HG03280 (cell line): ENCODE measurements around the gene ELMO1.

Experiments
- ATAC-seq: cut with Tn5 transposase; IDR thresholded peaks from one replicate; pipeline ENCODE4 v1.9.1; 2021; ENCODE audit warnings: mild to moderate bottlenecking, moderate library complexity; ENCODE audit not compliant: unreplicated experiment

The ELMO1 gene

DNA sequence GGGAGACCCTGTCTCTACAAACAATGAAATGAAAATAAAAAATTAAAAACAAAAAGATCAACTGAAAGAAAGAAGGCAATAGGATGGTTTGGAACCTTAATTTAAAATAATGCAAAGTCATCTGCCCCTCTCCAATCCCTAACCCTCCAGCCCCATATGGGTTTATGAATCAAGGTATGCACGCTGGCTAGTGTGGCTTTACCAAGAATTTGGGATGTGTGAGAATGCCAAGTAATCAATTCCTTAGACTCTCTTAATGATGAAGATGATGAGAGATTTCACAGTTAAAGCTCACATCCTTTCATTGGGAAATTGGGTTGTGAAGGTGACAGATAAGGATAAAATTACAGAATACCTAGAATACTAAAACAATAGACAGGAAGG is 577.3 kb downstream of the ELMO1 start:
- ATAC-seq: no peak

DNA sequence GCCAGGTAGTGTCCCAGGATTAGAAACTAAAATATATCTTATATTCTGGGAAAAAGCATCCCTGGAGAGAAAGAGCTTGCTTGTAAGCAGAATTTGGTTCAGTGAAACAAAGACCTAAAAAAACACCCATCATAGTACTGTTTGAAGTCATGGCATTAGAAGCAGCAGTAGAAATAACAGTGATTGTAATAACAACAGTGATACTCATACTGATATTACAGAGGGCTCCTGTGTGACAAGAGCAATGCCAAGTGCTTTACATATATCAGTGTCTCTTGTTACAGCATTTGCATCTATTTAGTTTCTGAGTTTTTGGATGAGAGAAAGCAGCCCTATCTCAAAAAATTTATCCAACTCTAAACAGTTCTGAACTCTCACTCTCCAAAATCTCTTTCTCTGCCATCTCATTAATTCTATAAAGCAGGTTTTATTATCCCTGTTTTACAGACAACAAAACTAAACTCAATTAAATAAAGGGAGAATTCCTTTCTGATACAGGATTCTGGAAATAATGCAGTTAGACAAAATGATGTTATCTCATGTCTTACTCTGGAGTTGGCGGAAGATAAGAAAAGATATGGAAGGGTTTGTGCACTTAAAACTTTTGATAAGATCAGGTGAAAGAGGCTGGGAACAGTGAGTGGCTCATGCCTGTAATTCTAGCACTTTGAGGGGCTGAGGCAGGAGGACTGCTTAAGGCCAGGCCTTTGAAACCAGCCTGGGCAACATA is 577.9 kb downstream of the ELMO1 start:
- ATAC-seq: no peak

DNA sequence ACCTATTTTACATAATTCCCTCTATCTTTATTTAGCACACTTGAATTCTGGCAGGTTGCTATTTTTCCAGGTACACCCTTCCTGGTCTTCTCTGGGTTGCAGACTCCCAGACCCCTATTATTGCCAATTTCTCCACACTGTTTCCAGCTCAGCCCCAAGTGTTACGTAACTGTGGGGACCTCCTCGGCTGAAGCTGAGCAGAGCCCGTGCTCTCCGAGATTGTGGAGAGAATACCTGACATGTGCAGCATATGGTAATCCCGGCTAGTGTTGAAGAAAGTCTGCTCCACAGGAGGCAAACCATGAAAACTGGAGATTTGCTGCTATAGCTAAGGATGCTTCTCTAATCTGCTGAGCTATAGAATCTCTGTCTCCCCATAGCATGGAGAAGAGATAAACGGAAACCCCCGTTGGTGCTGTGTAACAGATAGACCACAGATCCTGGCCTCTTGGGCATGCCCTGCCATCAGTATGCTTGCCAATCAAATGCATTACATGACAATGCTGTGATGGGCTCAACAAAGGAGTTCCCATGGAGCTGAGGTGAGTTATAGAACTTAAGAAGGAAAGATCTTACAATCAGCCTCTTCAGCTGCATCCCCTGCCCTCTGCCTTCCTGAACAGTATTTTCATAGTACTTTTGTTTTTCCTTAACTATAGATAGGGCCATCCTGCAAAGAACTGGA is 579.8 kb downstream of the ELMO1 start:
- no peak for ATAC-seq

DNA sequence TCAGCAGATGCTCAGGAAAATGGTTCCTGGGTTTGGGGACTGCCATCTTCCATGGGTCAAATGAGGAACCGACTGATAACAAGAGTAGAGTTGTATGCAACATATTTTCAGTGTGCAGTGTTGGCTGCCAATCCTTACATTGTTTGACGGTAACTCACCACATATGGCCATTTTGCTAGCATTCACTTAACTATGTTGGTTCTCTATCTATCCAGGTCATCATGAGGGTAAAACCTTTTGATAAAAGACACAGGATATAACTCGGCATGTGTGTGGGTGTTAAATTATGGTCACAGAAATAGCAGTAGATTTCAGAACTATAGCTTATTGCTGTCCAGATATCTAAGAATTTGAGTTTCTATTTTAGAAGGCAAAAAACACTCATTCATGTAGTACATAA is 583.6 kb downstream of the ELMO1 start:
- no peak for ATAC-seq

DNA sequence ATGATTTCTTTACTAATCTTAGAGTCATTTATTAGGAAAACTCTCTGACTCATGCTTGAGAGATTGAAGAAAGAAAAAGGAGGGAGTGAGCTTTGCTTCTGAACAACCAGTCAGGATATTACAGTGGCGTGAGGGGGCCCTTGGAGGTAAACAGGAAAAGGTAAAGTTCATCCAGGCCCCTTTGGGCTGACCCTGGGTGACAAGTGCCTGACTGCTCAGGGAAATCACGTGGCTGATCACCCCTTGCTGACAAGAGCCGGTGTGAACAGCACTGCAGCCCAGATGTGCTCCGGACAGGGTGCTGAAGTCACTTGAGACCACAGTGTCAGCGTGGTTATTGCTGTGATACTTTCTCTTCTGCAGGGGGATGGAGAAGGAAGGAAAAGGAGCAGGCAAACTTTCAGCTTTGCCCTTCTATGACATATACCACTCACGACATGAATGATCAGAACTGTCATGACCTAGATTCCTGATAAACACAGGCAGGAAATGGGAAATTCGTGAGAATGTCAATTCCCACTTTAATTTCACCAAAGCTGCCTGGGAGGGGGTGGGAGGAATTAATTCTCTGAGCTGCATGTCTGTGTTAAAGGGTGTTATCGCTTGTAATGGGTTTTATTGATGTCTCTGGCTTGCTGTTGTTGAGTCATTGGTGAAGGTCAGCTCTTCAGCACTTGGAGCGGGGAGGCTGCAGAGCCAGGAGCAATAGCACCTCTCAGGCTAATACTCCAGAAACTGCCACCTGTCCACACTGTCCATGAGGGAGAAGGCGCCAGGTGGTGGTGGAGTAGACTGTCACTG is 584.6 kb downstream of the ELMO1 start:
- ATAC-seq: no peak

DNA sequence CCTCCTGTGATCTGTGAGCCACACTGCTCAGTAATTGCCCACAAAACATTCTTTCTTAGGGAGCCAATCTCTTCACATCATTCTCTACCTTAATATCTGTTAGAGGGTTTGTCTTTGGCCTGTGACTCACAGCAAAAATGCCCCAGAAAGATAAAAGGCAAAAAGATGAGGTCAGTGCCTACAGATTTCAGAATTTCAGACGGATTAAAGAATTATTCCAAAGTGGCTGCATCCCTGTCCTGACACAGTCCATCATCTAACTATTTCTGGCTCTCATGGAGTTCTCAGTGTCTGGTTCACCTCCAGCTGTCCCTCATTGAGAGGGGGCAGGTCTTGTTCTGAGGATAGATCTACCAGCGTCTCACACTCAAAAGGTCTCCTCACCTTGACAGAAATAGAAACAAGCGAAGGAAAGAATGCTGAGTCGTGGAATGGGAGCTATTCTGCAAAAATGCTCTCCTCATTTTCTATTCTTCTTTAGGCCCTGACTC is 585.8 kb downstream of the ELMO1 start:
- ATAC-seq: no peak

DNA sequence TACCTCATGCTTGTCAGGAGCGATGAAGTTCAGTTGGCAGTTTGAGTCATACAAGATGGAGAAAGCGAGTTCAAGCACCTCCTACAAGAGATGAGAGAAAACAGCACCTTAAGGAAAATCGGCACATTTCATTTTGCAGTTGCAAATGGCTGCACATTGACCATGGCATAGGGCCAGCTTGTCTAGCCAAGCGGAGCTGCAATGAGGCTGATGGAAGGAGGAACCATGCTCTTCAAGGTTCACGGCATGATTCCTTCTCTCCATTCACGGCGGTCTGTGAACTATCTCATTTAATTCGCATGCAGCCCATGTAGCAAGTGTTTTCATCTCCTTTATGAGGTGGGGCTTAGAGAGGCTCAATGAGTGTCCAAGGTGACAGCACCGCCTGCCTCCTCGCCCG is 587.0 kb downstream of the ELMO1 start:
- no peak for ATAC-seq

DNA sequence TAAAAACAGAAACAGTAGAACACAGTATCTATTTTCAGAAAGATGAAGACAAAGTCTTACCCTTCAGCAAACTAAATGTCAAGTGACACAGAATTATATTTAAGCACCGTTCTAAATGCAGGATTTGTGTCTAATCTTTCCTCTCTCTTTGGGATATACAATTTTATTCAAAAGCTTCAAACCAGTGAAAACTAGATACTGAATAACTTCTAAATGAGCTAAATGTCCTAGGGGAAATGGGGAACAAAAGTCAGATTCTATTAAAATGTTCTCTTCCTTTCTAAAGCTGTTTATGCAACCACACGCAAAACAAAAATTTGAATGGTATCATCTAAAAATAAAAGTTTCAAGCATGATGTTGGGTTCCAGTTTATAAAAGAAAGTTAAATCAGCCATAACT is 588.0 kb downstream of the ELMO1 start:
- no peak for ATAC-seq

DNA sequence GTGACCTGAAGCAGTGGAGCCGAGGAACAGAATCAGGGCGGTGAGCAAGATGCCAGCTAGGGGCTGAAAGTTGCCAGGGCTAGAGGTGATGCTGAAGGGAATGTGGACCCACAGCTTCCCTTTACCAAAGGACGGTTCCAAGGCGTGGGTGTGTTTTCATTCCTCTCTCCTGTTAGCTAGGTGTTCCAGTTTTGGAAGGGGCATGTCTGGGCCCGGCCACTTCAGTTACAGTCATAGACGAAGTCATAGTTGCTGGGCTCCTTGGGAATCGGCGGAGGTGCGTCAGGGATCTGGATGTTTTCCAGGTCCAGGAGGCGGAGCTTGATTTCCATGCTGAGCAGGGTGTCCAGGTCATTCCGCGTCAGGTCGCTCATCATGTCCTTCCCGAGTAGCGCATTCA is 593.3 kb downstream of the ELMO1 start:
- ATAC-seq: no peak

DNA sequence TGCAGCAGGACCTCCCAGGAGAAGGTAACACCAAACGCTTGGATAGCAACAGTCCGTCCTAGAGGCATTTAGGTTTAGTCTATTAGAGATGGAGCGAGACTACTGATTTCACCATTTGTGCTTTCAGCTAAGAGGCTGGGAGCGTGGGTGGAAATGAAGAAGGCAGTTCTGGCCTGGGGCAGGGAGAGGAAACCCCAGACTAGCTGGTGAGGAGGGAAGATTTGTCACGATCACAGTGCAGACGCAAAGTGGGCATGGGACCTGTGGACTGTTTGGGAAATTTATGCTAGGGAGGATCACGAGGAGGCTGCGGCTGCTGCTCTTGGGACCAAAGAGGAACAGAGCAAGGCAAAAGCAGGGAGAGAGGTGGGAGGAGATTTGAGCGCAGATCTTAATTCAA is 594.0 kb downstream of the ELMO1 start:
- no peak for ATAC-seq

DNA sequence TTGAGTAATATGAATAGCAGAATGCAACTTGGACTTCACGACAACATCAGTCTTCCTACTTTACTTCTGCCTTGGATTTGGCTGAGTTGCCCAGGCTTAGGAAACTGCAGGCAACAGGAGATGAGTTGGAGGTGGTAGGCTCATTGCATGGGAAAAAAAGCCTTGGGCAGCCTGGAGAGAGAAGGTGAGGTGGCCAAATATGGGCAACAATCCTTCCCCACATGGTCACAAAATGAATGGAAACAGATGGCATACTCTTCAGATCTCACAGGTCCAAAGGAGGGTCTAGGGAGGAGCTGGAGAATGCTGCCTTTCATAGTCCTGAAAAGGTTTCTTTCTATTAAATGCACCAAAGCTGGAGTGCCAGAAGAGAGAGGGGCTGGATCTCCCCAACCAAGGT is 595.7 kb downstream of the ELMO1 start:
- ATAC-seq: no peak

DNA sequence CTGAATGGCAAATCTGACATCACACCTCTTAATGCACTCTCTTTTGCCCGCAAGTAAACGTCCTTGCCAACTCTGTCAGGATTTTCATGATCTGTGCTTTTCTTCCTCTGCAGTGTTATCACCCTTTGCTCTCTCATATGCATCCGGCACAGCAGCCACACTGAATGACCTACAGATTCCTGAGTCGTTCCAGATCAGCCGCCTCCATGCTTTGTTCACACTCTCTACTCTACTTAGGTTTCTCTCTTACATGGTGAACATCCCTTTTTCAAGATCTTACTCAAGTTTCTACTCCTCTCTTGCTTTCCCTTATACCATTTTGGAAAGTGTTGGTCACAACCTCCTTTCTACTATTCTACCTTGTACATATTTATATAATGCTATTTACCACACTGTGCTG is 596.6 kb downstream of the ELMO1 start:
- no peak for ATAC-seq

DNA sequence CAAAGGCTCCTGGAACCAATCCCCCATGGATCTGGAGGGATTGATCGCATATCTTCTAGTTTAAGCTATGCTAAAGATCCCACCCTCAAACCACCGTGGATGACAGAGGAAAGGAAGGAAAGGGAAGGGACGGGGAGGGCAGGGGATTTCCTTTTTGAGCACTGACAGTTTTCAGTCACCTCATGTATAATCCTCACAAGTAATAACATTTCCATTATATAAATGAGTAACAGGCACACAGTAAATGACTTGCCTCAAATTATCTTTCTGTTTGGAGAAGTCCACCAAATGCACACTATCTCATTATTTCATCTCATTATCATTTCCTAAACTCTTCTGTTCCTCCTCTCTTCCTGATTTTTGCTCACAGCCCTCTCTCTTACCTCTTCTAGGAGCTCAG is 597.3 kb downstream of the ELMO1 start:
- no peak for ATAC-seq

DNA sequence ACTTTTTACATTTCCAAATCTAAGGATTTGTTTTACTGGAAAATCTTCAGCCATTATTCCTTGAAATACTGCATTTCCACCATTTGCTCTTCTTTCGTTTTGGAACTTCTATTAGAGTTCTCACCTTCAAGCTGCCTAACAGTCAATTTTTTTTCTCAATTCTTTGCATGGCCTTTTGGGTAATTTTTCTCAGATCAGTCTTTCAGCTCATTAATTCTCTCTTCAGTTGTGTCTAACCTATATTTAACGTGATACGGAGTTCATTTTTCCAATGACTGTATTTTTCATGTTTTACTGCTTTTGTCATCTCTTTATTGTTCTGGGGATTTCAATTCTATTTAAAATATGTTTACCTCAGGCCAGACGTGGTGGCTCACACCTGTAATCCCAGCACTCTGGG is 600.7 kb downstream of the ELMO1 start:
- no peak for ATAC-seq

DNA sequence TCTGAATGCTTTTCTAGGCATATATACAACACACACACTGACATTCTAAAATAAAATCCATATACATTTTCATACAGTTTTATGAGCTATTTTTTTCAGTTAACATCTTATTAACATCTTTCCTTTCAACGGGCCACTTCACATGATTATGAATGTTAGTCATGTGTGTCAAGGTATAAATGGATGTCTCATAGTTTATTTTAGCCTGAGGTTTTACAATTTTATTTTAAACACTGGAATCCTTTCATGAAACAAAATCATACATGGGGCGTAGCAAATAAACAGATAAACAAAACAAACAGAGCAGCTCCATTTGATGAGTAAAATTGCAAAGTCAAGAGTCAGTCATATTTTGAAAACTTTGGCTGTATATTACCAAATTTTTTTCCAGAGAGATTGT is 604.3 kb downstream of the ELMO1 start:
- no peak for ATAC-seq

DNA sequence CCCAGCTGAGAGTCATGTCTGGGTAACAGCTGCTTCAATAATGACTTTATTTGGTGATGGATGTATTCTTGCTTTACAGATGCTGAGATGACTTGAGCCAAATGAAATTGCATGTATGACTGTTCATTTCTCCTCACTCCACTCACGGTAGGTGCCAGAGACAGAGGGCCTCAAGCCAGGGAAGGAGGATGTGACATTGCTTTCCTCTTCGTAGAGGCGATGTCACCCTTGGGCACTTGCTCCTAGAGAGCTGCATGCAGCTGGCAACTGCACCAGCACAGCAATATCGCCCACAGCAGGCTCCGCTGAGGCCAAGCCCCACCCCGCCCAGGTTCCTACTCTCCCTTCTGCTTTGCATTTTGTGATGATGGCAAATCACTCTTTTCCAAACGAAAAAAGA is 607.8 kb downstream of the ELMO1 start:
- ATAC-seq: no peak

DNA sequence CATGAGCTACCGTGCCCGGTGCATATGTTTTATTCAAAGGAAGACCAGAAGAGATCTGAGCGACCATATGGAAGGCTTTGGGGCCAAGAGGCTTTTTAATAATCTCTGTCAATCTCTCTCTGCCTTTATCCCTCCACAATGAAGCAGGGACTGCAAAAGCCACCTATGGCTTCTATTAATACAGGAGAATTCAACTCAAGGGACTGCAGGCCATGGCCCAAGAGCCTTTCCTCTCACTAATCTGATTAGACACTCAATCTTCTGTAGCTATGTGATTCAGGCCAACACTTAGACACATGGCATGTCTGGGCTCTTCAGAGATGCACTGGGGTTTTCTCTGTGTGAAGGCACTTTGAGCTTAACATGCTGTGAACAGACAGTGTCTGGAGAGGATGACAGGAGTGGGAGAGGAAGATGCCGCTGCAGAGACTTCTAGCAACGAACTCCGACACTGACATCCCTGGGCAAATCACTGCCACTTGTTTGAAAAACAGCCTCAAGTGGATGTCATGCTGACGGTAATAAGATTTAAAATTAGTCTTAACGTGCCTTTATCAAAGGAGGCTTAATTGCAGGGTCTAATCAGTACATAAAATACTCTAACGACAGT is 609.9 kb downstream of the ELMO1 start:
- ATAC-seq: no peak

DNA sequence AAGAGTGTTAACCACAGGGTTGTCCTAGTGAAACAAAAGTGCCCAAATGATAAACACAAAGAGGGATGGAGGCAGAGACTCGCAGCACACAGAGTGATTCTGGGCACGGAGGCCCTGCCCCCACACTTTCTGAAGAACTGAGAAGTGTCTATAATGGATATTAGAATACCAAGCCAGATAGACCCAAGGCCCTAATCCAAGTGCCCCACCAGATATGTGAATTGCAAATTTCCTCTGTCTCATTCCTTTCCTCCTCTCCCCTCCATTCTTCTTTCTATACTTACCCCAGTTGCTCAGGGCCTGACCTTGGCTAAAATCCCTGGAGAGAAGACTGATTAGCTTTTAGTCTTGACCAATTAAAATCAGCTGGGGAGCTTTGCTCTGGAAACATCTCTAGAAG is 617.6 kb downstream of the ELMO1 start:
- ATAC-seq: no peak

DNA sequence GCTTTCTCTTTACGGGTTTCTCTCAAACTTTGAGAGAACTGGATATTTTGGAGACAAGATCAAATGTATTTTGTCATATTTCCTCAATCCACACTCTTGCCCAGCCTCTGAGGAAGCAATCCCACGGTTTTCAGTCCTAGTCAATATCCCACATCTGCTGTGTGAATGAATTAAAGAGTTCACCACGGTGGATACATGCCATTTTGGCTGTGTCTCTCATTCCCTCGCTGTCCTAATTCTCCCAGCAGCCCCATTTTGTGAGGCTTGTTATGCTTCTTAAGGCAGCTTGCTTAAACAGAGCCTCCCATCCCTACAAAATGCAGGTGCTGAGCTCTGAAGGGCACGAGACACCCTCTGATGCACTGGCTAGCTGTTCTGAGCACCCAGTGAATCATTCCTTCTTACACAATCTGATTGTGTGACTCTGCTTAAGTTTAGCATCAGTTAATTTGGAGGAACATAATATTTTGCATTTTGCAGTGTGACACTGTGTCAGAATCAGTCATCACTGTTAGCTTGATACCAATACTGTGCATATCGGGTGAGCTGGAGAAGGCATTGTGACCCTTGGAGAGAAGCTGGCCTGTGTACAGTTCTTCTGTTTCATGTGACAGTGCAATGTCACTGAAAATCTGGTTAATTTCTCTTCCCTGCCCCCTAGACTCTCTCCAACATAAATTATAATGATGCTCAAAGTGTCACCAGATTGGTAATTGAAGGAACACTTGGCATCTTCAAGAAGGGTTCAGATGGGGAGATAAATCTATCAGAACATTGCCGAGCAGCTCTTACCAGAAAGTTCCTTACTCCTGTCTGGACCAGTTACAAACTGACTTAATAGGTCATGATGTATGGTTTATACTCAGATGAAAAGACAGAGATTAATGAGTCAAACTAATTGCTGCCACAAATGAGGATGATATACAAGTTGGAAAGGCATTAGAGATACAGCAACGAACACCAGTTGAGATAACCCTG is 620.6 kb downstream of the ELMO1 start:
- ATAC-seq: no peak

DNA sequence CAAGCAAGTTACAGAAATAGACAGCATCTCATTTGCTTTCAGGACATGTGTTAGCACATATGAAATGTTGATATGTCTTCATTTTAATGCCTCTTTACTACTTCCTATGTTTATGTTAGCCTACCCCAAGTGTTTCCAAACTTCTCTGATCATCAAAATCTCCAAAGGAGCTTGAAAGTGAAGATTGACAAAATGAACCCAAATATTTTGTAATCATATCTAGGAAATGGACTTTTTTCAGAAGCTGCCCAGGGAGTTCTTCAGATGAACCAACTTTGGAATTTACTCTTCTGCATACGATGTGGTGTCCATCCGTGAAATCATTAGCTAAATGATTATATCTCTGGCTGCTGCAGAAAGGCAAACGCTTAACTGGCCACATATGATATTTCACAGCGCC is 623.2 kb downstream of the ELMO1 start:
- ATAC-seq: no peak
